GM12801 (cell line): Measurements from ENCODE around the gene CAMTA1.

Experiments used
- CTCF ChIP-seq: IDR thresholded peaks from one replicate; pipeline ENCODE4 v1.5.1; 2011; ENCODE audit warnings: control low read depth; ENCODE audit not compliant: insufficient read length; ENCODE audit errors: extremely low read depth

CAMTA1 gene

GRCh38 chr1:6915999-6916565 lies 130.8 kb downstream of the CAMTA1 start:
- TF ChIP-seq CTCF = no peak

- TF ChIP-seq CTCF = no peak
These were observed 131.8 kb downstream of the CAMTA1 start for GRCh38 chr1:6917067-6917466.

GRCh38 chr1:6918186-6918924 lies 133.1 kb downstream of the CAMTA1 start:
- no peak for TF ChIP-seq CTCF

GRCh38 chr1:6918925-6919511 lies 133.8 kb downstream of the CAMTA1 start:
- no peak for TF ChIP-seq CTCF

GRCh38 chr1:6922096-6922931 lies 137.1 kb downstream of the CAMTA1 start:
- TF ChIP-seq CTCF = no peak

- TF ChIP-seq CTCF = no peak
These were observed 137.8 kb downstream of the CAMTA1 start for GRCh38 chr1:6923012-6923411.

GRCh38 chr1:6923416-6923815 lies 138.2 kb downstream of the CAMTA1 start:
- TF ChIP-seq CTCF = no peak
